GM21737 (cell line): ENCODE measurements around the gene SLAMF9.

Experiments used
- ATAC-seq: cut with Tn5 transposase; IDR thresholded peaks from one replicate; pipeline ENCODE4 v1.9.1; 2021; ENCODE audit warnings: mild to moderate bottlenecking, moderate library complexity; ENCODE audit not compliant: unreplicated experiment

Gene SLAMF9

GRCh38 chr1:159977364-159978106 is 23.5 kb upstream of the SLAMF9 start:
- ATAC-seq, result no peak

- no peak for ATAC-seq
Measured at GRCh38 chr1:159974350-159974965, 20.4 kb upstream of the SLAMF9 start.

- ATAC-seq, result no peak
Measured at GRCh38 chr1:159973350-159973940, 19.4 kb upstream of the SLAMF9 start.

- no peak for ATAC-seq
Measured at GRCh38 chr1:159972443-159973205, 18.6 kb upstream of the SLAMF9 start.

GRCh38 chr1:159970932-159971342 is 16.9 kb upstream of the SLAMF9 start:
- no peak for ATAC-seq

GRCh38 chr1:159968901-159969300 is 14.9 kb upstream of the SLAMF9 start:
- no peak for ATAC-seq

GRCh38 chr1:159965263-159965662 is 11.2 kb upstream of the SLAMF9 start:
- no peak for ATAC-seq

- ATAC-seq, result no peak
Measured at GRCh38 chr1:159964144-159964543, 10.1 kb upstream of the SLAMF9 start.

- no peak for ATAC-seq
Measured at GRCh38 chr1:159962176-159962575, 8.1 kb upstream of the SLAMF9 start.

GRCh38 chr1:159961636-159962035 is 7.6 kb upstream of the SLAMF9 start:
- no peak for ATAC-seq

- no peak for ATAC-seq
Measured at GRCh38 chr1:159960721-159961381, 6.8 kb upstream of the SLAMF9 start.

GRCh38 chr1:159959451-159959850 is 5.4 kb upstream of the SLAMF9 start:
- no peak for ATAC-seq

- no peak for ATAC-seq
Measured at GRCh38 chr1:159958719-159959380, 4.8 kb upstream of the SLAMF9 start.

- ATAC-seq, result no peak
Measured at GRCh38 chr1:159957824-159958268, 3.8 kb upstream of the SLAMF9 start.

GRCh38 chr1:159955456-159955855 is 1.4 kb upstream of the SLAMF9 start:
- ATAC-seq, result no peak

- ATAC-seq, result no peak
Measured at GRCh38 chr1:159952932-159953331, 1.1 kb downstream of the SLAMF9 start.

GRCh38 chr1:159951551-159951950 is 2.5 kb downstream of the SLAMF9 start:
- no peak for ATAC-seq

GRCh38 chr1:159951016-159951415 is 3.0 kb downstream of the SLAMF9 start:
- no peak for ATAC-seq

- ATAC-seq, result no peak
Measured at GRCh38 chr1:159949981-159950381, 4.1 kb downstream of the SLAMF9 start.

- no peak for ATAC-seq
Measured at GRCh38 chr1:159949123-159949522, 4.9 kb downstream of the SLAMF9 start.
